ENCODE results near the gene STON2. TPM values are rescaled to one million over a fixed set of nuclear protein-coding genes. Genes with fewer than 3 reads are reported as not detected.

STON2 gene
- total and polyA plus RNA-seq, 2 experiments from 2014 or later, result 5.0 to 22.7 TPM

- DNase-seq (ENCODE audit: low spot score), result no peak
- Histone ChIP-seq H3K79me2 (peaks cover 47% of the 10 kb centered on the region), H3K9me3 (ENCODE audit: low read depth) (no peaks in the 10 kb centered on the region), H3K27ac (peak overlapping the region; percentile 16), H3K4me2 (no peak overlapping the region), H3K27me3 (no peaks in the 10 kb centered on the region), H2AFZ (no peak overlapping the region), H3K9me2 (replicated peaks; ENCODE audit: insufficient read depth) (no peaks in the 10 kb centered on the region), H3K36me3 (replicated peaks; ENCODE audit: insufficient read depth, low read depth) (no peaks in the 10 kb centered on the region), H3K4me1 (ENCODE audit: insufficient read depth) (peaks cover 22% of the 10 kb centered on the region), H4K20me1 (ENCODE audit: insufficient read depth, poor library complexity, severe bottlenecking) (no peaks in the 10 kb centered on the region), H3K4me3 (no peak overlapping the region)
- 88% methylated on average over 3 of the region's 3 CpGs for WGBS (ENCODE audit: low lambda C conversion rate, missing lambda C conversion rate)
- TF ChIP-seq, protein P1, sequence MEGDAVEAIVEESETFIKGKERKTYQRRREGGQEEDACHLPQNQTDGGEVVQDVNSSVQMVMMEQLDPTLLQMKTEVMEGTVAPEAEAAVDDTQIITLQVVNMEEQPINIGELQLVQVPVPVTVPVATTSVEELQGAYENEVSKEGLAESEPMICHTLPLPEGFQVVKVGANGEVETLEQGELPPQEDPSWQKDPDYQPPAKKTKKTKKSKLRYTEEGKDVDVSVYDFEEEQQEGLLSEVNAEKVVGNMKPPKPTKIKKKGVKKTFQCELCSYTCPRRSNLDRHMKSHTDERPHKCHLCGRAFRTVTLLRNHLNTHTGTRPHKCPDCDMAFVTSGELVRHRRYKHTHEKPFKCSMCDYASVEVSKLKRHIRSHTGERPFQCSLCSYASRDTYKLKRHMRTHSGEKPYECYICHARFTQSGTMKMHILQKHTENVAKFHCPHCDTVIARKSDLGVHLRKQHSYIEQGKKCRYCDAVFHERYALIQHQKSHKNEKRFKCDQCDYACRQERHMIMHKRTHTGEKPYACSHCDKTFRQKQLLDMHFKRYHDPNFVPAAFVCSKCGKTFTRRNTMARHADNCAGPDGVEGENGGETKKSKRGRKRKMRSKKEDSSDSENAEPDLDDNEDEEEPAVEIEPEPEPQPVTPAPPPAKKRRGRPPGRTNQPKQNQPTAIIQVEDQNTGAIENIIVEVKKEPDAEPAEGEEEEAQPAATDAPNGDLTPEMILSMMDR (IDR thresholded peaks at IDR 0.05; ENCODE audit: poor library complexity), result no peak
- no peak for TF ChIP-seq EZH2phosphoT487 (IDR thresholded peaks at IDR 0.05; ENCODE audit: low read depth, severe bottlenecking, unreplicated experiment)
- no peak for TF ChIP-seq EZH2 (IDR thresholded peaks at IDR 0.05; ENCODE audit: borderline replicate concordance)
These were observed 86.2 kb downstream of the STON2 start for GRCh38 chr14:81313775-81314429.

DNA sequence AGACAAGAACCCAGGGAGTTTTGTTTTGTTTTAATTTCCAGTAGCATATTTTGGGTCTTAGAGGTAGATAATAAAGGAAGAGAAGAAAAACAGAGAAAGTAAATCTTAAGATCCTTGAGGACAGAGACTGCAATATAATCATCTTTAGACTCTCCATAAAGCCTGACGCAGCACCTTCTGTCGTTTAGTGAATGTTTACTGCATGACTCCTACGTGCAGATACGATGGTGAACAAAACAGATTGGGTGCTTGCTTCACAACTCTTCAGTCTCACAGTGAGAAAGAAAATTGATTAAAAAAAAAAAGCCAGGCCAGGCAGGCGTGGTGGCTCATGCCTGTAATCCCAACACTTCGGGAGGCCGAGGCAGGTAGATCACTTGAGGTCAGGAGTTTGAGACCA lies 86.9 kb downstream of the STON2 start:
- no peak overlapping the region for H3K4me2 ChIP-seq
- no peak overlapping the region for H3K4me3 ChIP-seq
- peak overlapping the region; percentile 20 for H3K27ac ChIP-seq

DNA sequence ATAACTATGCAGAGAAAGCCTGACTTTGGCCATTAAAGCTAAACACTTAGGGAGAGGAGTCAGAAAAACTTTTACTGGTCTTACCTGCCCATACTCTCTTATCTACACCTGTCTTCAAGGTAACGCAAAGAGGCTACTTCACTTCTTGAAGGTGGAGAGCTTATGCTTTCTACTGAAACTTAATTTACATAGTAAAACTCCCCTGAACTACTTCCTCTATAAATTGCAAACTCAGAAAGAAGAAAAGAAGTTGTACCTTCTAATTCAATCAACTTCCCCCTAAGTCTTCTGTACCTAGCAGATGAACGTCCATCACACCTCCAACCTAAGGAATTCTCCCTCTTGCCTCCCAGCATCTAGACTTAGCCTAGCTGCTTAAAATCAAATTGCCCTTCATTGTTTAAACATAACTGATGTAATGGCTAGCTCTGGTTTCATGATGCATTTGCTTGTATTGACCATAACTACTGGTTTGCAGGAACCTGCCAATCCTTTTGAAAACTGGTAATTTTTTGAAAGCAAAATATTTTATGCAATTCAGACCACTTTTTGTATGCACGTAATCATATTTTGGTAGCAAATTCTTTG lies 87.7 kb downstream of the STON2 start:
- H4K20me1 ChIP-seq (ENCODE audit: insufficient read depth, poor library complexity, severe bottlenecking), result no peaks in the 10 kb centered on the region
- H3K4me3 ChIP-seq, result no peak overlapping the region
- no peak overlapping the region for H2AFZ ChIP-seq
- H3K9me2 ChIP-seq (replicated peaks; ENCODE audit: insufficient read depth), result no peaks in the 10 kb centered on the region
- H3K4me2 ChIP-seq, result no peak overlapping the region
- peaks cover 22% of the 10 kb centered on the region for H3K4me1 ChIP-seq (ENCODE audit: insufficient read depth)
- H3K27me3 ChIP-seq, result no peaks in the 10 kb centered on the region
- 72% methylated on average over 3 of the region's 3 CpGs for WGBS (ENCODE audit: low lambda C conversion rate, missing lambda C conversion rate)
- peaks cover 35% of the 10 kb centered on the region for H3K79me2 ChIP-seq
- TF ChIP-seq, protein P1 (IDR thresholded peaks at IDR 0.05; ENCODE audit: poor library complexity), result no peak
- no peak for TF ChIP-seq EZH2 (IDR thresholded peaks at IDR 0.05; ENCODE audit: borderline replicate concordance)
- no peaks in the 10 kb centered on the region for H3K36me3 ChIP-seq (replicated peaks; ENCODE audit: insufficient read depth, low read depth)
- no peaks in the 10 kb centered on the region for H3K9me3 ChIP-seq (ENCODE audit: low read depth)
- no peak for DNase-seq (ENCODE audit: low spot score)
- peak overlapping the region; percentile 20 for H3K27ac ChIP-seq

More for the DNA sequence above, 86.9 kb downstream of the STON2 start:
- no peak overlapping the region for H2AFZ ChIP-seq
- H3K4me1 ChIP-seq (ENCODE audit: insufficient read depth), result peaks cover 22% of the 10 kb centered on the region
- 65% methylated on average over 7 of the region's 7 CpGs for WGBS (ENCODE audit: low lambda C conversion rate, missing lambda C conversion rate)
- H3K36me3 ChIP-seq (replicated peaks; ENCODE audit: insufficient read depth, low read depth), result no peaks in the 10 kb centered on the region
- no peak for DNase-seq (ENCODE audit: low spot score)
- H3K27me3 ChIP-seq, result no peaks in the 10 kb centered on the region
- no peaks in the 10 kb centered on the region for H3K9me3 ChIP-seq (ENCODE audit: low read depth)
- peaks cover 43% of the 10 kb centered on the region for H3K79me2 ChIP-seq
- H4K20me1 ChIP-seq (ENCODE audit: insufficient read depth, poor library complexity, severe bottlenecking), result no peaks in the 10 kb centered on the region
- H3K9me2 ChIP-seq (replicated peaks; ENCODE audit: insufficient read depth), result no peaks in the 10 kb centered on the region
- no peak for TF ChIP-seq EZH2phosphoT487 (IDR thresholded peaks at IDR 0.05; ENCODE audit: low read depth, severe bottlenecking, unreplicated experiment)
- no peak for TF ChIP-seq EZH2 (IDR thresholded peaks at IDR 0.05; ENCODE audit: borderline replicate concordance)
- TF ChIP-seq, protein P1 (IDR thresholded peaks at IDR 0.05; ENCODE audit: poor library complexity), result no peak

Measured in hepatocyte (in vitro differentiated cells).